ENCODE measurements around the gene GSTM1.
A peak's percentile ranks its signal among the peaks of the same experiment; 100 is the strongest.
"Not testable (repeated sequence)": the region's sequence is repeated elsewhere in the genome, so short reads cannot be mapped to it uniquely, and the experiment has no call there.

Gene GSTM1

DNA sequence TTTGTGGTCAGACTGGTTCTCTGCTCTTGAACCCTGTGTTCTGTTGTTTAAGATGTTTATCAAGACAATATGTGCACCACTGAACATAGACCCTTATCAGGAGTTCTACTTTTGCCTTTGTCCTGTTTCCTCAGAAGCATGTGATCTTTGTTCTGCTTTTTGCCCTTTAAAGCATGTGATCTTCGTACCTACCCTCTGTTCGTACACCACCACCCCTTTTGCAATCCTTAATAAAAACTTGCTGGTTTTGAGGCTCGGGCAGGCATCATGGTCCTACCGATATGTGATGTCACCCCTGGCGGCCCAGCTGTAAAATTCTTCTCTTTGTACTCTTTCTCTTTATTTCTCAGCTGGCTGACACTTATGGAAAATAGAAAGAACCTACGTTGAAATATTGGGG is 2.8 kb upstream of the GSTM1 start:
- H2BK15ac ChIP-seq (ENCODE audit: low read depth, poor library complexity, severe bottlenecking); H2BK120ac ChIP-seq (ENCODE audit: low read depth, low read length); H3K9ac ChIP-seq (ENCODE audit: low read length); H3K4me2 ChIP-seq (ENCODE audit: low read length, poor library complexity, severe bottlenecking); H2BK5ac ChIP-seq (ENCODE audit: low read depth, low read length, poor library complexity, severe bottlenecking); H3K36me3 ChIP-seq (ENCODE audit: control insufficient read depth in 1 of 2, insufficient read depth in 2 of 2, low read depth in 1 of 2, low read length in 2 of 2); H4K91ac ChIP-seq (ENCODE audit: low read length); H4K8ac ChIP-seq (ENCODE audit: low read length); H3K27me3 ChIP-seq (ENCODE audit: control insufficient read depth in 1 of 2, insufficient read depth in 1 of 2, low read length in 2 of 2); H2BK12ac ChIP-seq (ENCODE audit: low read length in 2 of 2); H3K4me3 ChIP-seq (ENCODE audit: insufficient read depth in 1 of 2, low read depth in 1 of 2, low read length in 2 of 2); H3K23ac ChIP-seq (ENCODE audit: low read length in 2 of 2); H2AFZ ChIP-seq (ENCODE audit: low read depth, low read length); DNase-seq; H3K79me1 ChIP-seq (replicated peaks; ENCODE audit: low read length, poor library complexity, severe bottlenecking); H3K18ac ChIP-seq (ENCODE audit: low read depth in 1 of 2, low read length in 2 of 2); H3K27ac ChIP-seq (ENCODE audit: low read length, poor library complexity, severe bottlenecking); H2AK5ac ChIP-seq (ENCODE audit: low read length, severe bottlenecking); H3K4me1 ChIP-seq (ENCODE audit: control insufficient read depth, insufficient read depth, low read depth, low read length); H3K9me3 ChIP-seq (ENCODE audit: control insufficient read depth, low read length); H3K4ac ChIP-seq (ENCODE audit: low read depth in 1 of 2, low read length in 2 of 2); H3K14ac ChIP-seq (ENCODE audit: low read length in 2 of 2): not testable (repeated sequence)
- WGBS: 92% methylated on average over 4 of the region's 6 CpGs

DNA sequence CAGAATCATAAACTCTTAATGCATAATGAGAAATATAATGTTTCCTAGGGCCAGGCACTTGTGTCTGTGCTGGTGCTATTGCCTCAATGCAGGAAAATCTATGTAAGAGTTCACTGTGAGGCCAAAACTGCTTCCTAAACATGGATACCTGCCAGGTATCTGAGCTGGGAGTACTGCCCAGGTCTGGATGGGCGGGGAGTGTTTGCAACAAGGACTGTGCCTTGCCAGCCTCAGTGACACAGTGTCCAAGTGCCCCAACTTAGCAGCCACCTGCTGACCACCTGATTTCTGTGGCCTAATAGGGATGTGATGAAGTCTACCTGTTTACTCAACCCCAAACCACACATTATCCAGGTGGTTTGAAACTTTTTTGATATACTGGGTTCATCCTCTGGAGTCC is 2.2 kb upstream of the GSTM1 start:
- not testable (repeated sequence) for H3K9ac ChIP-seq (ENCODE audit: low read length); H4K91ac ChIP-seq (ENCODE audit: low read length); H3K27ac ChIP-seq (ENCODE audit: low read length, poor library complexity, severe bottlenecking); H2AFZ ChIP-seq (ENCODE audit: low read depth, low read length); H2BK5ac ChIP-seq (ENCODE audit: low read depth, low read length, poor library complexity, severe bottlenecking); H3K36me3 ChIP-seq (ENCODE audit: control insufficient read depth in 1 of 2, insufficient read depth in 2 of 2, low read depth in 1 of 2, low read length in 2 of 2); H3K18ac ChIP-seq (ENCODE audit: low read depth in 1 of 2, low read length in 2 of 2); H3K4me1 ChIP-seq (ENCODE audit: control insufficient read depth, insufficient read depth, low read depth, low read length); H2BK120ac ChIP-seq (ENCODE audit: low read depth, low read length); H2BK12ac ChIP-seq (ENCODE audit: low read length in 2 of 2); H2AK5ac ChIP-seq (ENCODE audit: low read length, severe bottlenecking); H3K14ac ChIP-seq (ENCODE audit: low read length in 2 of 2); H2BK15ac ChIP-seq (ENCODE audit: low read depth, poor library complexity, severe bottlenecking); H3K4me3 ChIP-seq (ENCODE audit: insufficient read depth in 1 of 2, low read depth in 1 of 2, low read length in 2 of 2); H3K9me3 ChIP-seq (ENCODE audit: control insufficient read depth, low read length); H3K4me2 ChIP-seq (ENCODE audit: low read length, poor library complexity, severe bottlenecking); H3K79me1 ChIP-seq (replicated peaks; ENCODE audit: low read length, poor library complexity, severe bottlenecking); H3K4ac ChIP-seq (ENCODE audit: low read depth in 1 of 2, low read length in 2 of 2); H3K23ac ChIP-seq (ENCODE audit: low read length in 2 of 2); H4K8ac ChIP-seq (ENCODE audit: low read length); H3K27me3 ChIP-seq (ENCODE audit: control insufficient read depth in 1 of 2, insufficient read depth in 1 of 2, low read length in 2 of 2); DNase-seq
- no CpG with 5 or more reads among the region's 1 CpG for WGBS

DNA sequence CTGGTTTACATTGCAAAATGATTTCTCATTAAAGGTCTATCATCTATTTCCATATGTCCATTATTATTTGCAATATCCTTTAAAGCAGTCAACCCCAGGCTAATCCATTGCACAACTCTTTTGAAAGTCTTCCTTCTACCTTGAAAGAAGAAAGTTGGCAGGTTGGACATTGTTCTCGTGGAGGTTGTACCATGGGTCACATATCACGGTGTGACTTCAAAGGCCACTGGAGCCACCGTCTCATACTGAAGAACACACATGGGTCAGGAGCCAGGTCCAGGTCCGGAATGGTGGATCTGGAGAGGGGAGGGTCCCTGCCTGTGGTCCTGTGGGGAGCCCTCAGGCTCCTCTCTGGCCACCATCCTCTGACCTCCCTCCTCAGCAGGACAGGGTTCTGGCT is 1.7 kb upstream of the GSTM1 start:
- not testable (repeated sequence) for H3K4me1 ChIP-seq (ENCODE audit: control insufficient read depth, insufficient read depth, low read depth, low read length); H3K36me3 ChIP-seq (ENCODE audit: control insufficient read depth in 1 of 2, insufficient read depth in 2 of 2, low read depth in 1 of 2, low read length in 2 of 2); H4K91ac ChIP-seq (ENCODE audit: low read length); H2BK120ac ChIP-seq (ENCODE audit: low read depth, low read length); H3K4ac ChIP-seq (ENCODE audit: low read depth in 1 of 2, low read length in 2 of 2); H4K8ac ChIP-seq (ENCODE audit: low read length); H2BK12ac ChIP-seq (ENCODE audit: low read length in 2 of 2); H3K14ac ChIP-seq (ENCODE audit: low read length in 2 of 2); H3K79me1 ChIP-seq (replicated peaks; ENCODE audit: low read length, poor library complexity, severe bottlenecking); H3K27me3 ChIP-seq (ENCODE audit: control insufficient read depth in 1 of 2, insufficient read depth in 1 of 2, low read length in 2 of 2); H3K4me2 ChIP-seq (ENCODE audit: low read length, poor library complexity, severe bottlenecking); H3K23ac ChIP-seq (ENCODE audit: low read length in 2 of 2); H3K4me3 ChIP-seq (ENCODE audit: insufficient read depth in 1 of 2, low read depth in 1 of 2, low read length in 2 of 2); H3K9me3 ChIP-seq (ENCODE audit: control insufficient read depth, low read length); H3K9ac ChIP-seq (ENCODE audit: low read length); H2AFZ ChIP-seq (ENCODE audit: low read depth, low read length); DNase-seq; H2BK15ac ChIP-seq (ENCODE audit: low read depth, poor library complexity, severe bottlenecking); H3K27ac ChIP-seq (ENCODE audit: low read length, poor library complexity, severe bottlenecking); H2AK5ac ChIP-seq (ENCODE audit: low read length, severe bottlenecking); H2BK5ac ChIP-seq (ENCODE audit: low read depth, low read length, poor library complexity, severe bottlenecking); H3K18ac ChIP-seq (ENCODE audit: low read depth in 1 of 2, low read length in 2 of 2)
- 80% methylated on average over 1 of the region's 4 CpGs for WGBS

DNA sequence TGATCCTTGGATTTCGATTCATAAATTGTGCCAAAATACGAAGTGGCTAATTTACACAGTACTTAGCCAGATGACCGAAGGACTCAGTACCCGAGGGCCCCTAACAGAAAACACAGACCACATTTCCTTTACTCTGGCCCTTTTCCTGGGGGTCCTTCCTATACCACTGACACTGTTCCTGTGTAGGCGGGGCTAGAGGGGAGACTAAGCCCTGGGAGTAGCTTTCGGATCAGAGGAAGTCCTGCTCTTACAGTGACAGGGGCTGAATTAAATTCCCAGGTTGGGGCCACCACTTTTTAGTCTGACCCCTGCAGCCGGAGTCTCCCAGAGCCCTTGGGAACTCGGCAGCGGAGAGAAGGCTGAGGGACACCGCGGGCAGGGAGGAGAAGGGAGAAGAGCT is 508 bp upstream of the GSTM1 start:
- Histone ChIP-seq H3K4me2 (ENCODE audit: low read length, poor library complexity, severe bottlenecking) (peak overlapping the region; percentile 16), H2AFZ (ENCODE audit: low read depth, low read length) (peak overlapping the region; percentile 63), H4K8ac (ENCODE audit: low read length) (peak overlapping the region; percentile 83)
- not testable (repeated sequence) for H3K18ac ChIP-seq (ENCODE audit: low read depth in 1 of 2, low read length in 2 of 2); H3K27ac ChIP-seq (ENCODE audit: low read length, poor library complexity, severe bottlenecking); DNase-seq; H3K23ac ChIP-seq (ENCODE audit: low read length in 2 of 2); H2BK5ac ChIP-seq (ENCODE audit: low read depth, low read length, poor library complexity, severe bottlenecking); H3K36me3 ChIP-seq (ENCODE audit: control insufficient read depth in 1 of 2, insufficient read depth in 2 of 2, low read depth in 1 of 2, low read length in 2 of 2); H4K91ac ChIP-seq (ENCODE audit: low read length); H2BK12ac ChIP-seq (ENCODE audit: low read length in 2 of 2); H3K4ac ChIP-seq (ENCODE audit: low read depth in 1 of 2, low read length in 2 of 2); H3K27me3 ChIP-seq (ENCODE audit: control insufficient read depth in 1 of 2, insufficient read depth in 1 of 2, low read length in 2 of 2); H3K9ac ChIP-seq (ENCODE audit: low read length); H2AK5ac ChIP-seq (ENCODE audit: low read length, severe bottlenecking); H3K9me3 ChIP-seq (ENCODE audit: control insufficient read depth, low read length); H3K79me1 ChIP-seq (replicated peaks; ENCODE audit: low read length, poor library complexity, severe bottlenecking); H2BK15ac ChIP-seq (ENCODE audit: low read depth, poor library complexity, severe bottlenecking); H2BK120ac ChIP-seq (ENCODE audit: low read depth, low read length); H3K4me1 ChIP-seq (ENCODE audit: control insufficient read depth, insufficient read depth, low read depth, low read length); H3K4me3 ChIP-seq (ENCODE audit: insufficient read depth in 1 of 2, low read depth in 1 of 2, low read length in 2 of 2); H3K14ac ChIP-seq (ENCODE audit: low read length in 2 of 2)
- WGBS: 45% methylated on average over 8 of the region's 11 CpGs

All from mesenchymal stem cell (in vitro differentiated cells and primary cell).